ENCODE measurements around the gene PPA1.

Gene PPA1

GRCh38 chr10:70233109-70233938 is at the start of gene PPA1:
TSS of gene PPA1 (minus strand) at chr10:70233429. CDS start at chr10:70233327, 102 bp downstream.
- Mint-ChIP-seq H3K27ac (peak within 1 kb of the TSS; percentile 70 to 91 (median 89)), H3K4me1 (peaks cover 21% of the 10 kb centered on the region), H3K9me3 (peaks cover 9% of the 10 kb centered on the region), H3K27me3 (ENCODE audit: low read depth) (no peaks in the 10 kb centered on the region), H3K4me3 (peak within 1 kb of the TSS; percentile 92 to 95 (median 92)), H3K36me3 (ENCODE audit: low read depth) (peaks cover 21% of the 10 kb centered on the region)
- peak; percentile 21 to 30 (median 24) for TF ChIP-seq CTCF (IDR thresholded peaks at IDR 0.05; ENCODE audit: unreplicated experiment in 3 of 3)

GRCh38 chr10:70281609-70282008 is 48.4 kb upstream of the PPA1 start:
- Mint-ChIP-seq H3K4me3 (no peak overlapping the region), H3K36me3 (ENCODE audit: low read depth) (peaks cover 8% of the 10 kb centered on the region), H3K27ac (no peak overlapping the region), H3K9me3 (peaks cover 8% of the 10 kb centered on the region), H3K27me3 (ENCODE audit: low read depth) (peaks cover 70% of the 10 kb centered on the region), H3K4me1 (no peaks in the 10 kb centered on the region)
- TF ChIP-seq CTCF (IDR thresholded peaks at IDR 0.05; ENCODE audit: unreplicated experiment in 3 of 3) = no peak

GRCh38 chr10:70280099-70280498 is 46.9 kb upstream of the PPA1 start:
- H3K27ac Mint-ChIP-seq = no peak overlapping the region
- H3K4me3 Mint-ChIP-seq = no peak overlapping the region
- H3K36me3 Mint-ChIP-seq (ENCODE audit: low read depth) = peaks cover 4% of the 10 kb centered on the region
- H3K4me1 Mint-ChIP-seq = no peaks in the 10 kb centered on the region
- peaks cover 56% of the 10 kb centered on the region for H3K27me3 Mint-ChIP-seq (ENCODE audit: low read depth)
- no peak for TF ChIP-seq CTCF (IDR thresholded peaks at IDR 0.05; ENCODE audit: unreplicated experiment in 3 of 3)
- peaks cover 17% of the 10 kb centered on the region for H3K9me3 Mint-ChIP-seq

GRCh38 chr10:70277396-70278030 is 44.3 kb upstream of the PPA1 start:
- Mint-ChIP-seq H3K36me3 (ENCODE audit: low read depth) (no peaks in the 10 kb centered on the region), H3K4me1 (no peaks in the 10 kb centered on the region), H3K27ac (no peak overlapping the region), H3K9me3 (peaks cover 10% of the 10 kb centered on the region), H3K4me3 (no peak overlapping the region), H3K27me3 (ENCODE audit: low read depth) (peaks cover 31% of the 10 kb centered on the region)
- no peak for TF ChIP-seq CTCF (IDR thresholded peaks at IDR 0.05; ENCODE audit: unreplicated experiment in 3 of 3)

GRCh38 chr10:70274643-70275042 is 41.4 kb upstream of the PPA1 start:
- H3K9me3 Mint-ChIP-seq = peaks cover 12% of the 10 kb centered on the region
- H3K36me3 Mint-ChIP-seq (ENCODE audit: low read depth) = no peaks in the 10 kb centered on the region
- peak overlapping the region in 1 of 3 experiments; percentile 48 for H3K27ac Mint-ChIP-seq
- H3K27me3 Mint-ChIP-seq (ENCODE audit: low read depth) = peaks cover 3% of the 10 kb centered on the region
- TF ChIP-seq CTCF (IDR thresholded peaks at IDR 0.05; ENCODE audit: unreplicated experiment in 3 of 3) = no peak
- no peak overlapping the region for H3K4me3 Mint-ChIP-seq
- H3K4me1 Mint-ChIP-seq = no peaks in the 10 kb centered on the region
